ENCODE measurements around the gene ARHGAP28. TPM values are rescaled to one million over a fixed set of nuclear protein-coding genes. Genes with fewer than 3 reads are reported as not detected.

ARHGAP28 gene
- total RNA-seq: 1 to 10 TPM in 8 of 9 donors, under 1 TPM in 1; 0.42 to 7.5 (median 1.8) TPM
- 1 to 10 TPM in 1 of 2 donors, under 1 TPM in 1; 0.61 to 1.1 TPM for polyA plus RNA-seq
- long read RNA-seq, donor 1: 0 reads
- long read RNA-seq, donor 2: 0 reads
- long read RNA-seq, donor 3: 0 reads

- Histone ChIP-seq H3K27ac (peak within 1 kb of the TSS; percentile 58 to 88 (median 84)), H3K27me3 (no peaks in the 10 kb centered on the region), H3K4me3 (peak within 1 kb of the TSS; percentile 54 to 91 (median 70)), H3K4me1 (peaks cover 0 to 17% (median 5%) of the 10 kb centered on the region in 12 donors), H3K9me3 (no peaks in the 10 kb centered on the region), H3K36me3 (no peaks in the 10 kb centered on the region)
- peak; percentile 80 to 95 (median 87) for DNase-seq
- intact Hi-C loops (cut with DNase I): loop anchor here in 9 of 10 donors (5.0 to 10.0 kb wide), 7 partner anchors 65 to 1435 kb away; partner anchors contain the start of gene ZBTB14 (in 1 of the 9)
- peak; percentile 94 to 97 (median 96) for ATAC-seq
- TF ChIP-seq POLR2A (IDR thresholded peaks at IDR 0.05) (peak in 1 of 2 donors; percentile 39), CTCF (IDR thresholded peaks at IDR 0.05) (peak in 10 of 12 donors; percentile 15 to 59 (median 41))
- 0 to 1% (median 1%) methylated on average over 26 to 96 of the region's 96 CpGs for WGBS, 4 donors
Measured at GRCh38 chr18:6729247-6730091, at the start of gene ARHGAP28. TSS of gene ARHGAP28 (plus strand) at chr18:6729716. CDS start at chr18:6729822, 106 bp downstream.

- H3K36me3 ChIP-seq: no peaks in the 10 kb centered on the region
- H3K4me3 ChIP-seq: no peak overlapping the region
- TF ChIP-seq CTCF (IDR thresholded peaks at IDR 0.05) (no peak), POLR2A (IDR thresholded peaks at IDR 0.05) (no peak)
- H3K27me3 ChIP-seq: no peaks in the 10 kb centered on the region
- no peaks in the 10 kb centered on the region for H3K9me3 ChIP-seq
- 73 to 81% (median 77%) methylated on average over 1 of the region's 1 CpG for WGBS, 4 donors
- DNase-seq (no peak), ATAC-seq (no peak)
- H3K4me1 ChIP-seq: peaks cover 0 to 6% (median 0%) of the 10 kb centered on the region in 12 donors
- no peak overlapping the region for H3K27ac ChIP-seq
- intact Hi-C loops (cut with DNase I): loop anchor here in 2 of 10 donors (10.0 kb wide), 2 partner anchors 193 to 1857 kb away; no protein-coding TSS in a partner anchor
Measured at GRCh38 chr18:6681331-6681875, 48.1 kb upstream of the ARHGAP28 start.

GRCh38 chr18:6682437-6683111 lies 46.9 kb upstream of the ARHGAP28 start:
- Histone ChIP-seq H3K4me1 (peaks cover 0 to 6% (median 0%) of the 10 kb centered on the region in 12 donors), H3K4me3 (no peak overlapping the region), H3K9me3 (no peaks in the 10 kb centered on the region), H3K36me3 (no peaks in the 10 kb centered on the region), H3K27me3 (no peaks in the 10 kb centered on the region), H3K27ac (peak overlapping the region in 2 of 12 donors; percentile 42 to 46)
- intact Hi-C loops (cut with DNase I): loop anchor here in 2 of 10 donors (10.0 kb wide), 2 partner anchors 192 to 1858 kb away; no protein-coding TSS in a partner anchor
- peak in 2 of 5 donors; percentile 19 to 24 for DNase-seq
- 27 to 30% (median 28%) methylated on average over 11 to 14 of the region's 14 CpGs for WGBS, 4 donors
- ATAC-seq: peak in 3 of 4 donors; percentile 38 to 72 (median 64)
- no peak for TF ChIP-seq POLR2A (IDR thresholded peaks at IDR 0.05)
- TF ChIP-seq CTCF (IDR thresholded peaks at IDR 0.05): no peak
